Left renal pelvis (tissue), 4 donors: ENCODE results near the gene TM4SF18. TPM values are rescaled to one million over a fixed set of nuclear protein-coding genes. Genes with fewer than 3 reads are reported as not detected.
A peak's percentile ranks its signal among the peaks of the same experiment; 100 is the strongest.

Experiments used
- DNase-seq, 4 donors: peaks; one replicate each; pipeline ENCODE4 v3.0.0-alpha.2; 2013; ENCODE audit warnings: low read depth in 4 of 4, low spot score in 3 of 4
- polyA plus RNA-seq, 4 donors: library from polyadenylated mRNA; unstranded; fragments of 120-200 nt; gene quantifications; one replicate each; pipeline ENCODE4 v1.2.1, GENCODE V29; 2013; ENCODE audit not compliant: insufficient read length in 4 of 4

The TM4SF18 gene
- polyA plus RNA-seq, 4 donors: 14.2 to 37.3 (median 25.0) TPM

GRCh38 chr3:149291178-149291577 is 42.3 kb downstream of the TM4SF18 start:
- no peak for DNase-seq

GRCh38 chr3:149288655-149289054 is 44.8 kb downstream of the TM4SF18 start:
- DNase-seq: no peak

GRCh38 chr3:149284034-149284433 is 49.4 kb downstream of the TM4SF18 start:
- DNase-seq: no peak

- DNase-seq: no peak
Observed at GRCh38 chr3:149283401-149283800, 50.0 kb downstream of the TM4SF18 start.

GRCh38 chr3:149282836-149283235 is 50.6 kb downstream of the TM4SF18 start:
- no peak for DNase-seq

GRCh38 chr3:149282322-149282721 is 51.1 kb downstream of the TM4SF18 start:
- DNase-seq: no peak

- no peak for DNase-seq
Observed at GRCh38 chr3:149280671-149281349, 52.6 kb downstream of the TM4SF18 start.

GRCh38 chr3:149278911-149279310 is 54.5 kb downstream of the TM4SF18 start:
- DNase-seq: no peak

GRCh38 chr3:149277331-149277813 is 56.1 kb downstream of the TM4SF18 start:
- DNase-seq: no peak

GRCh38 chr3:149276619-149277018 is 56.8 kb downstream of the TM4SF18 start:
- DNase-seq: no peak

GRCh38 chr3:149274220-149274619 is 59.2 kb downstream of the TM4SF18 start:
- DNase-seq: no peak

- DNase-seq: peak; percentile 48 to 69 (median 59)
Observed at GRCh38 chr3:149273096-149273751, 60.2 kb downstream of the TM4SF18 start.

GRCh38 chr3:149271669-149272068 is 61.8 kb downstream of the TM4SF18 start:
- DNase-seq: no peak

GRCh38 chr3:149270180-149270579 is 63.3 kb downstream of the TM4SF18 start:
- DNase-seq: no peak

GRCh38 chr3:149269687-149270086 is 63.7 kb downstream of the TM4SF18 start:
- DNase-seq: no peak

Other genes starting within 250 kb of the TM4SF18 start
- 10 to 100 TPM; 41.1 to 57.8 (median 43.0) TPM for gene HLTF, start 247.1 kb downstream of the TM4SF18 start, polyA plus RNA-seq
- 10 to 100 TPM; 21.1 to 37.8 (median 34.2) TPM for gene HPS3, start 204.0 kb downstream of the TM4SF18 start, polyA plus RNA-seq
- 1 to 10 TPM in 1 of 4 donors, under 1 TPM in 3; 0.81 to 1.6 (median 0.91) TPM for gene CP, start 111.8 kb downstream of the TM4SF18 start, polyA plus RNA-seq
- gene TM4SF1, start 44.0 kb upstream of the TM4SF18 start, polyA plus RNA-seq: 10 to 100 TPM; 56.5 to 84.8 (median 66.2) TPM
- 1 to 10 TPM in 3 of 4 donors, under 1 TPM in 1; 0.76 to 2.8 (median 2.6) TPM for gene TM4SF4, start 141.1 kb upstream of the TM4SF18 start, polyA plus RNA-seq